NB4 (cell line): Measurements from ENCODE around the gene ZC3H8.

Source experiments
- CTCF ChIP-seq: IDR thresholded peaks from one replicate; pipeline ENCODE4 v1.5.1; 2012; ENCODE audit warnings: low read depth, low read length
- POLR2A ChIP-seq: IDR thresholded peaks from 2 replicates; pipeline ENCODE4 v1.6.1; 2011; ENCODE audit warnings: mild to moderate bottlenecking; ENCODE audit not compliant: insufficient read length; ENCODE audit errors: extremely low read depth

DNA sequence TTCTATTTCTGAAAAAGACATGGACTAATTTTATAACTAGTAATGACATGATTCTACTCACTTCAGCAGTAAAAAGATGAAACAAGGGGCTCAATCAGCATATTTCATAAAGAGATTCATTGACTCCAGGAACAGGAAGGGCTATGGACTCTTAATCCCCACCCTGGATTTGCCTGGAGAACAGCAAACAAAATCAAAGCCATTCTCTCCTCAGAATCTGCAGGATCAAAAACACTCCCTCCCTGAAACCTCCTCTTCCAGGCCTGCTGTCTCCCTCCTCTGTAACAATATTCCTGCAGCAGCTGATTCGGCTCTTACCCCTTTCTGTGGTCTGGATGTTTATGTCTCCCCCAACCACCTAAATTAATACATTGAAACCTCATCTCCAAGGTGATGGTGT is 57.0 kb downstream of the ZC3H8 start:
- TF ChIP-seq CTCF (no peak), POLR2A (no peak)
